Sigmoid colon (tissue), 7 donors: ENCODE measurements around the gene BBS5. TPM values are rescaled to one million over a fixed set of nuclear protein-coding genes. Genes with fewer than 3 reads are reported as not detected.

Experiments
- DNase-seq: peaks from one replicate; pipeline ENCODE4 v3.0.0-alpha.2; 2019
- H3K27ac ChIP-seq, 4 donors: fragments of 200-600 bp; sonication (generic); one replicate each; pipeline ENCODE4 v1.5.1; 2016 to 2019; ENCODE audit warnings: mild to moderate bottlenecking in 1 of 4
- H3K27me3 ChIP-seq, 3 donors: fragments of 200-600 bp; sonication (generic); one replicate each; pipeline ENCODE4 v1.5.1; 2019; ENCODE audit warnings: mild to moderate bottlenecking in 1 of 3
- H3K36me3 ChIP-seq, 4 donors: fragments of 200-600 bp; sonication (generic); one replicate each; pipeline ENCODE4 v1.5.1; 2016 to 2019
- H3K4me1 ChIP-seq, 4 donors: fragments of 200-600 bp; sonication (generic); one replicate each; pipeline ENCODE4 v1.5.1; 2017 to 2019
- H3K4me3 ChIP-seq, 4 donors: fragments of 200-600 bp; sonication (generic); one replicate each; pipeline ENCODE4 v1.5.1; 2017 to 2019; ENCODE audit warnings: mild to moderate bottlenecking in 2 of 4, moderate library complexity in 1 of 4
- H3K9me3 ChIP-seq, 4 donors: fragments of 200-600 bp in 3 of 4; sonication (generic) in 3 of 4; one replicate each; pipeline versions ENCODE4 v1.5.1 to v1.6.1; 2013 to 2019
- CTCF ChIP-seq, 4 experiments: fragments of 450-650 bp in 3 of 4; fragments of 200-600 bp in 1 of 4; IDR thresholded peaks; one replicate each; pipeline ENCODE4 v1.5.1; 2016 to 2019; ENCODE audit warnings: antibody characterized with exemption in 4 of 4, mild to moderate bottlenecking in 3 of 4, moderate library complexity in 2 of 4
- EP300 ChIP-seq, 4 donors: sonication (generic); formaldehyde crosslinking; IDR thresholded peaks; one replicate each; pipeline ENCODE4 v1.6.1; 2017; ENCODE audit warnings: antibody characterized with exemption in 4 of 4
- POLR2A ChIP-seq, 2 donors: fragments of 450-650 bp; IDR thresholded peaks; one replicate each; pipeline ENCODE4 v1.6.1; 2016; ENCODE audit warnings: antibody characterized with exemption in 2 of 2, mild to moderate bottlenecking in 2 of 2, moderate library complexity in 2 of 2
- POLR2AphosphoS5 ChIP-seq, 4 donors: sonication (generic); formaldehyde crosslinking; IDR thresholded peaks; one replicate each; pipeline ENCODE4 v1.6.1; 2017; ENCODE audit warnings: antibody characterized with exemption in 4 of 4
- WGBS, 2 donors: extraction: QIAGEN DNeasy Blood & Tissue Kit; methylation state at CpG; one replicate each; pipeline ENCODE4 v1.1.7; 2013; 5-methylcytosine and 5-hydroxymethylcytosine counted together
- intact Hi-C: fragments of 100-400 bp; cut with DNase I; formaldehyde crosslinking; loops from one replicate; pipeline ENCODE4 v1.15.1; 2023
- polyA plus RNA-seq, 3 donors: library from polyadenylated mRNA; stranded (reverse); fragments of 200-250 nt; gene quantifications; one replicate each; pipeline ENCODE4 v1.2.3, GENCODE V29; 2013
- total RNA-seq, 4 donors: library from RNA; depleted of rRNA; stranded (reverse); fragments of >200 nt; gene quantifications; one replicate each; pipeline ENCODE4 v1.1.0, GENCODE V29; 2016
- donor health status: healthy with polysubstance abuse.
- donor health status: Bipolar disorder and iron deficiency.
- donor health status: healthy.

The BBS5 gene
- total and polyA plus RNA-seq, 7 donors, result 0.92 to 9.5 (median 8.2) TPM

GRCh38 chr2:169540146-169540545 is 60.9 kb downstream of the BBS5 start:
- H3K4me1 ChIP-seq, result no peaks in the 10 kb centered on the region
- no peaks in the 10 kb centered on the region for H3K9me3 ChIP-seq
- intact Hi-C loops, result no loop called here
- TF ChIP-seq CTCF (IDR thresholded peaks at IDR 0.05) (no peak), POLR2AphosphoS5 (IDR thresholded peaks at IDR 0.05) (no peak), POLR2A (IDR thresholded peaks at IDR 0.05) (no peak), EP300 (IDR thresholded peaks at IDR 0.05) (no peak)
- DNase-seq, result no peak
- no peak overlapping the region for H3K4me3 ChIP-seq
- H3K27ac ChIP-seq, result no peak overlapping the region
- no peaks in the 10 kb centered on the region for H3K27me3 ChIP-seq
- peaks cover 0 to 47% (median 6%) of the 10 kb centered on the region in 4 donors for H3K36me3 ChIP-seq
- WGBS, 2 donors, result 92% methylated on average over 2 of the region's 2 CpGs

GRCh38 chr2:169542433-169542832 is 63.1 kb downstream of the BBS5 start:
- no peak for TF ChIP-seq POLR2AphosphoS5 (IDR thresholded peaks at IDR 0.05)
- no peak for TF ChIP-seq POLR2A (IDR thresholded peaks at IDR 0.05)
- TF ChIP-seq EP300 (IDR thresholded peaks at IDR 0.05), result no peak
- no peak for TF ChIP-seq CTCF (IDR thresholded peaks at IDR 0.05)
- H3K36me3 ChIP-seq, result peaks cover 0 to 47% (median 6%) of the 10 kb centered on the region in 4 donors
- H3K27me3 ChIP-seq, result no peaks in the 10 kb centered on the region
- no peak overlapping the region for H3K4me3 ChIP-seq
- intact Hi-C loops, result no loop called here
- WGBS, 2 donors, result 96% methylated on average over 3 of the region's 3 CpGs
- H3K27ac ChIP-seq, result no peak overlapping the region
- H3K4me1 ChIP-seq, result no peaks in the 10 kb centered on the region
- no peak for DNase-seq
- H3K9me3 ChIP-seq, result no peaks in the 10 kb centered on the region

GRCh38 chr2:169546756-169547155 is 67.5 kb downstream of the BBS5 start:
- intact Hi-C loops, result no loop called here
- Histone ChIP-seq H3K4me3 (no peak overlapping the region), H3K4me1 (no peaks in the 10 kb centered on the region), H3K27me3 (no peaks in the 10 kb centered on the region), H3K9me3 (no peaks in the 10 kb centered on the region), H3K36me3 (peaks cover 0 to 57% (median 6%) of the 10 kb centered on the region in 4 donors), H3K27ac (no peak overlapping the region)
- DNase-seq, result no peak
- TF ChIP-seq POLR2A (IDR thresholded peaks at IDR 0.05) (no peak), POLR2AphosphoS5 (IDR thresholded peaks at IDR 0.05) (no peak), CTCF (IDR thresholded peaks at IDR 0.05) (no peak), EP300 (IDR thresholded peaks at IDR 0.05) (no peak)
- WGBS, 2 donors, result 86 to 96% methylated on average over 2 of the region's 2 CpGs

Other genes with a start within 250 kb of the BBS5 start
- 1 to 10 TPM in 1 of 4 donors, not detected in 3; 1.9 TPM for gene LRP2, start 117.0 kb upstream of the BBS5 start, total RNA-seq
- not detected for gene LRP2, start 117.0 kb upstream of the BBS5 start, polyA plus RNA-seq
- gene KLHL41, start 30.2 kb downstream of the BBS5 start, total RNA-seq, result 1 to 10 TPM; 1.5 to 3.2 (median 1.9) TPM
- gene KLHL41, start 30.2 kb downstream of the BBS5 start, polyA plus RNA-seq, result under 1 TPM in 2 of 3 donors, not detected in 1; 0.17 to 0.60 TPM
- 10 to 100 TPM; 15.1 to 24.4 (median 18.5) TPM for gene FASTKD1, start 94.4 kb downstream of the BBS5 start, total RNA-seq
- 10 to 100 TPM; 16.2 to 40.8 (median 40.5) TPM for gene FASTKD1, start 94.4 kb downstream of the BBS5 start, polyA plus RNA-seq
- 10 to 100 TPM; 41.3 to 54.0 (median 45.7) TPM for gene PPIG, start 104.9 kb downstream of the BBS5 start, total RNA-seq
- gene PPIG, start 104.9 kb downstream of the BBS5 start, polyA plus RNA-seq, result 10 to 100 TPM; 25.7 to 36.2 (median 33.6) TPM
- gene CFAP210, start 214.9 kb downstream of the BBS5 start, total RNA-seq, result not detected
- gene CFAP210, start 214.9 kb downstream of the BBS5 start, polyA plus RNA-seq, result under 1 TPM in 1 of 3 donors, not detected in 2; 0.04 TPM
- 10 to 100 TPM in 2 of 4 donors, 1 to 10 TPM in 2; 5.8 to 19.9 (median 14.3) TPM for gene PHOSPHO2, start 215.0 kb downstream of the BBS5 start, total RNA-seq
- 10 to 100 TPM in 1 of 3 donors, 1 to 10 TPM in 2; 3.8 to 15.3 (median 6.6) TPM for gene PHOSPHO2, start 215.0 kb downstream of the BBS5 start, polyA plus RNA-seq